Measurements from ENCODE around the gene SHISAL2A.

- TF ChIP-seq CTCF (optimal IDR thresholded peaks at IDR 0.05 in 1 of 3, IDR thresholded peaks at IDR 0.05 in 1 of 3, conservative IDR thresholded peaks at IDR 0.05 in 1 of 3; ENCODE audit: extremely low read depth in 1 of 3, insufficient read depth in 2 of 3, low read length in 3 of 3) (no peak), EZH2 (IDR thresholded peaks at IDR 0.05; ENCODE audit: low read length) (no peak)
Measured at GRCh38 chr1:52623812-52624211, 9.2 kb upstream of the SHISAL2A start.
